Stimulated activated CD4-positive, alpha-beta T cell treated with anti-CD3 and anti-CD28 coated beads, TNF-alpha, amount 100 ng/mL, for 48 hours (primary cell): ENCODE results near the gene BTAF1.

Experiments
- DNase-seq, 3 donors: peaks; one replicate each; pipeline ENCODE4 v3.0.0-alpha.2; 2020; ENCODE audit warnings: low read depth in 3 of 3

BTAF1 gene

DNA sequence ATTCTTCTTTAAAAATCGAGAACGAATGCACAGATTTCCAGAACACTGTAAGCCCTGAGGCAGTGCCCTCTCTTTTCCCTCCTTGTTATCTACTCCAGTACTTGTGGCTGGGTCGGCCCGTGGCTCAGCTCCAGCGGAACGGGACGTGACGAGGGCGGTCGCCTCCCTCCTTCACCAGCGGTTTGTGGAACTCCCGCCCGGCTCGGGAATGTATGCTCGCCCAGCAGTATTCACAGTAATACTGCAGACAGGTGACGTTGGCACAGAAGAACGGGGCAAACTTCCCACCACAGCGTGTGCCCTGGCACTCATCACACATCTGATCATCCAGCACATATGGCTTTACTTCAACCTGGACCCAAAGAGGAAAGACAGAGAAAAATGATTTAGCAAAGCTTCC, 128.5 kb downstream of the BTAF1 start:
- no peak for DNase-seq

DNA sequence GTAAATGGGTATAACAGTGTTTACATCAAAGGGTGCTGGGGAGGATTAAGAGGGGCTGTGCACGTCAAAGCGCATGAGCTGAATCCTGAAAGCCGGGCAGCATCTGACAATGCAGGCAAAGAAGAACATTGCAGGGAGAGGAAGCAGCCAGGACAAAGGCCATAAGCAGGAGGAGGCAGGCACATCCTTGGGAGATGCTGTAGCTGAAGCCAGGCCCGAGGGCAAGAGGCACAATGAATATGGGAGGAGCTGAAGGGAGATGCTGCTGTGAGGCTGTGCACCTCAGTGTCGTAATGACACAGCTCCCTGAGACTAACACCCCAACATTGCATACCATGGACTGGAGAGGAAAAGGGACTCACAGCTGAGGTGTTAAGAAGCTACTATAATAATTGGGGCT, 129.2 kb downstream of the BTAF1 start:
- no peak for DNase-seq

- no peak for DNase-seq
Measured at GRCh38 chr10:92054807-92055206, 131.2 kb downstream of the BTAF1 start.

DNA sequence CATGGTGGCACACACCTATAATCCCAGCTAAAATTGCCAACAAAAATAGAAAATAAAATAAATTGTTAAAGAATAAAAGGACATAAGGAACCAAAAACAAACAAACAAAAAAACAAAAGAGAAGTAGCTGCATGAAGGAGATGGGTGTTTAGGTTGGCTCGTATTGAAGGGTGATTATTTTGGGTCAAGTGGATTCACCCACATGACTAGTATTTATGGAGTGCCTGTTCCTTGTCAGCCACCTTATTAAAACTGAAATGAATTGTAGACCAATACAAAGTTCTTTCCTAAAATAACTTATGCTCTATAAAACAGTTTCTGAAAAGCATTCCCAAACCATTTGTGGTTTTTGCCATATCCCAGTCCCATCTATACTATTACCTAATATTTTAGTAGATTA, 138.7 kb downstream of the BTAF1 start:
- DNase-seq: no peak

GRCh38 chr10:92064506-92064905, 140.9 kb downstream of the BTAF1 start:
- DNase-seq: no peak

- no peak for DNase-seq
Measured at GRCh38 chr10:92066386-92066785, 142.8 kb downstream of the BTAF1 start.

DNA sequence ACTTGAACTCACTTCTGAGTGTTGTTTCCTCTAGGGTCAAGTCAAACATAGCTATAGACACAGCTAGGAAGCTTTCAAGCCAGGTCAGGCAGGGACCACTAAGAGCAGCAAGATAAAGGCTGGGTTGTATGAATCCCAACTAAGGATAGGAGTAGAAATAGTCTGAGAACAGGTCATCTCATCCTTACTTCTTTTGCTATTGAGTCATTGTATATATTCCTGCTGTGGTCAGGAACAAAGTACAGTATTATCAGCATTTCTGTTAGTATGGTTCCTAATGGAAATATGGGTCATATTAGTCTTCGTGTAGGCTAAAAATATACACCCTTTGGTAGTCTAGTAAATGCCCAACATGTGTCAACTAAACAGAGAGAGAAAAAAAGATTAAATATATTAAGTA, 145.3 kb downstream of the BTAF1 start:
- DNase-seq: no peak

- DNase-seq: no peak
Measured at GRCh38 chr10:92074126-92074887, 150.7 kb downstream of the BTAF1 start.

DNA sequence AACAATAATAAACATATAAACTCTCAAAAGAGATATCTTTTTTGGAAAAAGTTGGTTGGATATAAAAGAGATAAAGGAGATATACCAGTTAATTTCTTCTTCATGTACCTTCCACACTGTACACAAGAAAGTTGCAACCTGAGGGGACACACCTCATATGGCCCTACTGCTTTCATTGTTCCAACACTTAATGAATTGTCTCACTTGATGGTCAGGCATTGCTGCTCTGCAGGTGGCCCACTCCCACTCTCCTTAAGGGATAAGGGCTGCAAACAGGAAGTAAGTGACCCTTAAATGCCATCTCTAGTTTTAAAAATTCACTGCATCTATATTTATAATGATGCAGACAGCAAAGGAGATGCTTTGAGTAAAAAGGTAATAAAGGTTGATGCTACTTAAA, 152.3 kb downstream of the BTAF1 start:
- DNase-seq: no peak

DNA sequence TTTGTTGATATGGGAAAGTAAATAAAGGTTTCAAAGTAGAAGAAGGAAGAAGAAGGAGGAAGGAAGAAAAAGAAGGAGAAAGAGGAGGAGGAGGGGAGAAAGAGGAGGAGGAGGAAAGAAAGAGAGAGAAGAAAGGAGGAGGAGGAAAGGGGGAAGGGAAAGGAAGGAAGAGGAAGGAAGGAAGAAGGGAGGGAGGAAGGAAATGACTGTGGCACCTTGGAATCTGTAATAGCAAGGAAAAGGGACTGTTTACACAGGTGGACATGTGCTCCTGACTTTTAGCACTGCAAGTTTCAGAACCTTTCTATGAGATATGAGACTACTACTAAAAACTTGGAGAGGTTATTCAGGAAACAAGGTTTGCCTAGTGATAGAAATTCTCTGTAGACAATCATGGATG, 153.2 kb downstream of the BTAF1 start:
- DNase-seq: no peak

DNA sequence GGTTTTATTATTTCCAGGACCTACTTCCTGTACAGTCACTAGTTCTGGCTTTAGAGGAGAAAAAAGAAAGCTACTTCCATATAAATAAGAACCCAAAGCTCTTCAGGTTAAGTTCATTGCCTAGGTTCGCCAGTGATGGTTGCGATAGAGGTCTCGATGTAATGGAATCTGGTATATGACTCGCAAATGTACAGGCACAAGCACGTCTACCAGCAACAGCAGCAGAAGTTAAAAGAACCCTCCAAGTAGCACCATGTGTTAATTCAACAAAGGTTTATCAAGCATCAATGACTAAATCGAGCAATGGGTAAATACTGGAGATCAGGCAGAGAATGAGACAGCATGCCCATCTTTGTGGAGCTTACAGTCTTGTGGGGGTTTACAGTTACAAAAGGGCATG, 155.4 kb downstream of the BTAF1 start:
- no peak for DNase-seq
